GM12865 (cell line): ENCODE data around the gene RO60.
"Not testable (repeated sequence)": the region's sequence is repeated elsewhere in the genome, so short reads cannot be mapped to it uniquely, and the experiment has no call there.

Experiments used
- DNase-seq: peaks from one replicate; pipeline ENCODE4 v3.0.0; 2010; ENCODE audit warnings: low read depth
- H3K4me3 ChIP-seq: 2 replicates; pipeline ENCODE4 v1.5.1; 2011; ENCODE audit warnings: mild to moderate bottlenecking, low read depth, low read length, control low read depth
- TF ChIP-seq, protein P1 (sequence below): IDR thresholded peaks from 2 replicates; pipeline ENCODE4 v1.5.1; 2011; ENCODE audit warnings: low read length, control low read depth, low read depth, inconsistent platforms; ENCODE audit not compliant: insufficient read depth; ENCODE audit errors: missing control alignments

The RO60 gene

GRCh38 chr1:193040011-193040410 is 19.4 kb upstream of the RO60 start:
- TF ChIP-seq, protein P1, sequence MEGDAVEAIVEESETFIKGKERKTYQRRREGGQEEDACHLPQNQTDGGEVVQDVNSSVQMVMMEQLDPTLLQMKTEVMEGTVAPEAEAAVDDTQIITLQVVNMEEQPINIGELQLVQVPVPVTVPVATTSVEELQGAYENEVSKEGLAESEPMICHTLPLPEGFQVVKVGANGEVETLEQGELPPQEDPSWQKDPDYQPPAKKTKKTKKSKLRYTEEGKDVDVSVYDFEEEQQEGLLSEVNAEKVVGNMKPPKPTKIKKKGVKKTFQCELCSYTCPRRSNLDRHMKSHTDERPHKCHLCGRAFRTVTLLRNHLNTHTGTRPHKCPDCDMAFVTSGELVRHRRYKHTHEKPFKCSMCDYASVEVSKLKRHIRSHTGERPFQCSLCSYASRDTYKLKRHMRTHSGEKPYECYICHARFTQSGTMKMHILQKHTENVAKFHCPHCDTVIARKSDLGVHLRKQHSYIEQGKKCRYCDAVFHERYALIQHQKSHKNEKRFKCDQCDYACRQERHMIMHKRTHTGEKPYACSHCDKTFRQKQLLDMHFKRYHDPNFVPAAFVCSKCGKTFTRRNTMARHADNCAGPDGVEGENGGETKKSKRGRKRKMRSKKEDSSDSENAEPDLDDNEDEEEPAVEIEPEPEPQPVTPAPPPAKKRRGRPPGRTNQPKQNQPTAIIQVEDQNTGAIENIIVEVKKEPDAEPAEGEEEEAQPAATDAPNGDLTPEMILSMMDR = no peak
- no peak for DNase-seq
- H3K4me3 ChIP-seq = no peak overlapping the region

DNA sequence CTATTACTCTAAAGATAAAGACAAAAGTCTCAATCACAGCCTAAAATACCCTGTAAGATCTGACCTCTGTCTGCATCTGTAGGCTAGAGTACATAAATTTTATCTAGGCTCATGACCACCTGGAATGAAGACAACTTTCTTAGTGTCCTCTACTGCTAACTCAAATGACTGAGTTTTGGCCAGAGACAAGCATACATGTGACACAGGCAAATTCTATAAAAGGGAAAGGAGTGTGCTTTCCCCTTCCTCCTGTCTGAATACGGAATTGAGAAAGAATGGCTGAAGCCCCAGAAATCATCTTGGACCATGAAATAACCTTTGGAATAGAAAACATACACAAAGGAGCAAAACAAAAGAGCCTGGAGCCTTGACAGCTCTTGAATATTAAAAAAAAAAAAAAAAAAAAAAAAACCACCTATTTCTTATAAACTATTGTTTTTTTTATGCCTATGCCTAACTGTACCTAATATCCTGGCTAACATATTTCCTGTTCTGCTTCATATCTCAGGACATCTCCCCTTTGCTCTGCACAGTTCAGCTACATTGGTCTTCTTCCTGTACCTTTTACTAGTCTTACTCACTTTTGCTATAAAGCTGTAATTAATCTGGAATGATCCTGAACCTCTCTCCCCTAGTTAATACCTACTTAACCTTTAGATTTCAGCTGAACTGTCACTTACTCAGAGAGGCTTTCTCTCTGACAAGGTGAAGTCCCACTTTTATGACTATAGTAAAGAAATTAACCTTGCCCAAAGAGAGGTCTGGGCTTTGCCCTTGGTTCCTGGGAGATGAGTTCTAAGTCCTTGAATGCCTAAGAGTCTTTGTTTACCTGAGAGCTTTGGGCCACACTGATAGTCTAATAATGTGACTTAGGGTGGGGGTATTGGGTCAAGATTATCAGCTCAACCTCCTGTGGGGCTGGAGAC is 16.4 kb upstream of the RO60 start:
- no peak overlapping the region for H3K4me3 ChIP-seq
- DNase-seq = no peak
- TF ChIP-seq, protein P1 = no peak

- not testable (repeated sequence) for H3K4me3 ChIP-seq, DNase-seq
Observed at GRCh38 chr1:193048913-193049312, 10.5 kb upstream of the RO60 start.

- no peak for DNase-seq
- TF ChIP-seq, protein P1 = no peak
- no peak overlapping the region for H3K4me3 ChIP-seq
Observed at GRCh38 chr1:193054169-193054675, 5.2 kb upstream of the RO60 start.

DNA sequence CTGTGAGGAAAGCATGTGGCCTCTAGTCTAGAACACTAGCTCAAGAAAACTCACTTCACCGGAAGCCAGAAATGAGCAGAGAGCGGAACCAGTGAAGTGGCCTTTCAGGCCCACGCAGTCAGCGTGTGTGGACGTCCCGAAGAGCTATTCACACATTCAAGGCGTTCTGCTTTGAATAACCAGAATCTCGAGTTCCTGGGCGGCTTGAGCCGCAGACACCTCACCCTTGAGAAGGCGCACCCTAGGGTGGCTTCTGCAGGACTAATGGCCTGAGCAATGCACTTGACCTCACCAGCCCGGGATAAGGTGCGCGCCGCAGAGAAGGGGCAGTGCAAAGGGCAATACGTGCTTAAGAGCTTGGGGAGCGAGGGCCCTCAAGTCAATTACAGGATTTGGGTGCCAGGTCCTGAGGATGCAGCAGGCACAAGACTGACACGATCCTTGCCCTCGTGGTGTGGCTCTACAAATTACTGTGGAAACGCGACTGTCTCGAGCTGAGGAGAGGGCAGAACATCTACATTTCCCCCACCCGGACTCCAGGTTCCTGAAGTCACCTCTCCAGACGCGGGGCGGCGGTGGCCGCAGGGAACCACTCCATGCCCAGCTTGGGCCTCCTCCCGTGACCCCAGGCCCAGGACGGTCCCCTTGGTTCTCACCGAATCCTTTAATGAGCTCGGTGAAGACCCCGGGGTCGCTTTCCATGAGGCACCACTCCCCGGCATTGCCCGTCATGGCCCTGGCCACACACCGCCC is 707 bp upstream of the RO60 start:
- peak; percentile 91 for DNase-seq
- peak overlapping the region; percentile 87 for H3K4me3 ChIP-seq
- TF ChIP-seq, protein P1 = no peak

GRCh38 chr1:193060115-193060403 is 647 bp downstream of the RO60 start:
- H3K4me3 ChIP-seq = peak overlapping the region; percentile 87
- DNase-seq = no peak
- TF ChIP-seq, protein P1 = no peak

DNA sequence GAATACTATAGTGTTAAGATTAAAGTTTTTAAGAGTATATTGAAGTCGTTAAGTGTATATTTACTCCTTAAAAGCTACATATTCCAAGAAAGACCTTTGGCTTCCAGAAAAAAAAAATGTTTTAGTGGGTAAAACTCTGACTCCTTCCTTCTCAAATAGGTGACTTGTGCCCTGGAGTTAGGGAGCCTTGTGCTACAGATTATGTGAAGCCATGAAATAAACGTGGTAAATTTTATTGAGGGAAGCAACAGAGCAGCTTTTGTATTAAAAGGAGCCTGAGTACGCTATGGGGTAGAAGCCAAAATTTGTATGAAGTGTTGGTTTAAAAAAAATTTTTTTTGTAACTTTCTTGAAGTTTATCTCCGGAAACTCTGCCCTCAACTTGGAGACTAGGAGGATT is 994 bp downstream of the RO60 start:
- DNase-seq = no peak
- TF ChIP-seq, protein P1 = no peak
- peak overlapping the region; percentile 87 for H3K4me3 ChIP-seq
